DOHH2 (cell line): ENCODE measurements around the gene CFAP46.

Source experiments
- H3F3A ChIP-seq: fragments of 200-600 bp; sonication (generic), shearing (Covaris generic); 2 replicates; pipeline ENCODE4 v1.6.0; 2016; ENCODE audit warnings: antibody characterized with exemption, mild to moderate bottlenecking; ENCODE audit not compliant: control insufficient read depth, insufficient read depth
- H3K27ac ChIP-seq: fragments of 200-600 bp; sonication (generic); 2 replicates; pipeline ENCODE4 v1.5.1; 2014; ENCODE audit warnings: low read depth, mild to moderate bottlenecking, low read length, moderate library complexity
- H3K27me3 ChIP-seq: fragments of 200-600 bp; sonication (generic); 2 replicates; pipeline ENCODE4 v1.6.1; 2014; ENCODE audit warnings: mild to moderate bottlenecking, low read length, mixed read lengths; ENCODE audit not compliant: control insufficient read depth
- H3K36me3 ChIP-seq: fragments of 200-600 bp; sonication (generic); 2 replicates; pipeline ENCODE4 v1.6.1; 2014; ENCODE audit warnings: mild to moderate bottlenecking, low read length, moderate library complexity, mixed read lengths; ENCODE audit not compliant: control insufficient read depth
- H3K4me1 ChIP-seq: fragments of 200-600 bp; sonication (generic); 2 replicates; pipeline ENCODE4 v1.6.1; 2014; ENCODE audit warnings: mild to moderate bottlenecking, low read length, mixed read lengths; ENCODE audit not compliant: control insufficient read depth
- H3K4me2 ChIP-seq: fragments of 200-600 bp; sonication (generic); 2 replicates; pipeline ENCODE4 v1.6.0; 2014; ENCODE audit warnings: mild to moderate bottlenecking, low read length, moderate library complexity
- H3K4me3 ChIP-seq: fragments of 200-600 bp; sonication (generic); 2 replicates; pipeline ENCODE4 v1.5.1; 2014; ENCODE audit warnings: mild to moderate bottlenecking, low read length, mixed read lengths
- H3K79me2 ChIP-seq: fragments of 200-600 bp; sonication (generic); 2 replicates; pipeline ENCODE4 v1.6.1; 2014; ENCODE audit warnings: mild to moderate bottlenecking, low read length, mixed read lengths; ENCODE audit not compliant: control insufficient read depth
- H3K9me2 ChIP-seq: fragments of 200-600 bp; sonication (generic); replicated peaks from 2 replicates; pipeline ENCODE4 v1.6.1; 2014; ENCODE audit warnings: mild to moderate bottlenecking, low read length, mixed read lengths; ENCODE audit not compliant: control insufficient read depth
- H3K9me3 ChIP-seq: fragments of 200-600 bp; sonication (generic); 2 replicates; pipeline ENCODE4 v1.6.1; 2014; ENCODE audit warnings: antibody characterized with exemption, low read length, mixed read lengths; ENCODE audit not compliant: control insufficient read depth, insufficient read depth
- H4K20me1 ChIP-seq: fragments of 200-600 bp; sonication (generic); 2 replicates; pipeline ENCODE4 v1.6.0; 2014; ENCODE audit warnings: low read depth, mild to moderate bottlenecking, antibody characterized with exemption, low read length, moderate library complexity; ENCODE audit not compliant: control insufficient read depth, insufficient read depth
- EZH2phosphoT487 ChIP-seq: fragments of 200-600 bp; sonication (generic); IDR thresholded peaks from 2 replicates; pipeline ENCODE4 v1.6.1; 2017; ENCODE audit warnings: borderline replicate concordance, mild to moderate bottlenecking, antibody characterized with exemption, low read length, moderate library complexity, mixed read lengths
- TF ChIP-seq, protein P1 (sequence below): fragments of 200-600 bp; sonication (generic); IDR thresholded peaks from one replicate; pipeline ENCODE4 v1.5.1; 2014; ENCODE audit warnings: antibody characterized with exemption, mild to moderate bottlenecking, low read depth, low read length; ENCODE audit not compliant: poor library complexity, severe bottlenecking

Gene CFAP46

DNA sequence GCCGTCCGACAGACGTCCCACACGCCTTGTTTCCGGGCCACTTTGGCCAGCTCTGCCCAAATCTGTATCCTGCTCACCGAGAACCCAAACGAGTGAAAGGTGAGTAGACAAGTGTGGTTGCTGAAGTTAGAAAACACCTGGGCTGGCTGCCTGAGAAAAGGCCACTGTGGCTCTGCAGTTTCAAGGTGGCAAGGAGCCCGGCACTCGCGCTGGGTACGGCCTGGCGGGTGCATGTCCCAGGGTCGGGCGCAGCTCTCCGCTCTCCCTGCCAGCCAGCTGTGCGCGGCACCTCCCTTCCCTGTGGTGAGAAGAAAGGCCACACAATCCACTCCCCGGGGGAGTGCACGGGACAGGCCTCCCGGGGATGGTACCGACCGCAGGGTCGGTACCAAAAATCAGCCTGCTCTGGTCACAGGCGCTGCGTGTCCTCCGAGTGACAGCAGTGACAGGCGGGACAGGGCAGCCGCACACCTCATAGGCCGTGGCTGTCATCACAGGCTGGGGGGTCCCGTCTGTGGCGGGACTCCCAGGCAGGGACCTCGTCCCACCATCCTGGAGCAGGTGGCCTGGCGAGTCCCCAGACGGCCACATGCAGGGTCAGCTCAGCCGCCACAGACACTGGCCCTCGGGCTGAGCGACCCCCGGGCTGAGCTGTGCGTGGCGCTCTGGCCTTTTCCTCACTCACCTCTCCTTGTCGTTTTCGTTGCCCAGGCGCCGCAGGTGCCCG is 22.8 kb downstream of the CFAP46 start:
- Histone ChIP-seq H3K36me3 (no peaks in the 10 kb centered on the region), H3F3A (no peaks in the 10 kb centered on the region), H3K27me3 (no peaks in the 10 kb centered on the region), H3K4me2 (no peak overlapping the region), H4K20me1 (no peaks in the 10 kb centered on the region), H3K79me2 (no peaks in the 10 kb centered on the region), H3K9me2 (no peaks in the 10 kb centered on the region), H3K4me3 (no peak overlapping the region), H3K9me3 (peaks cover 4% of the 10 kb centered on the region; the same call in 1 of the 2 replicates), H3K27ac (no peak overlapping the region), H3K4me1 (peaks cover 6% of the 10 kb centered on the region)
- TF ChIP-seq, protein P1, sequence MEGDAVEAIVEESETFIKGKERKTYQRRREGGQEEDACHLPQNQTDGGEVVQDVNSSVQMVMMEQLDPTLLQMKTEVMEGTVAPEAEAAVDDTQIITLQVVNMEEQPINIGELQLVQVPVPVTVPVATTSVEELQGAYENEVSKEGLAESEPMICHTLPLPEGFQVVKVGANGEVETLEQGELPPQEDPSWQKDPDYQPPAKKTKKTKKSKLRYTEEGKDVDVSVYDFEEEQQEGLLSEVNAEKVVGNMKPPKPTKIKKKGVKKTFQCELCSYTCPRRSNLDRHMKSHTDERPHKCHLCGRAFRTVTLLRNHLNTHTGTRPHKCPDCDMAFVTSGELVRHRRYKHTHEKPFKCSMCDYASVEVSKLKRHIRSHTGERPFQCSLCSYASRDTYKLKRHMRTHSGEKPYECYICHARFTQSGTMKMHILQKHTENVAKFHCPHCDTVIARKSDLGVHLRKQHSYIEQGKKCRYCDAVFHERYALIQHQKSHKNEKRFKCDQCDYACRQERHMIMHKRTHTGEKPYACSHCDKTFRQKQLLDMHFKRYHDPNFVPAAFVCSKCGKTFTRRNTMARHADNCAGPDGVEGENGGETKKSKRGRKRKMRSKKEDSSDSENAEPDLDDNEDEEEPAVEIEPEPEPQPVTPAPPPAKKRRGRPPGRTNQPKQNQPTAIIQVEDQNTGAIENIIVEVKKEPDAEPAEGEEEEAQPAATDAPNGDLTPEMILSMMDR: no peak
- TF ChIP-seq EZH2phosphoT487: no peak

DNA sequence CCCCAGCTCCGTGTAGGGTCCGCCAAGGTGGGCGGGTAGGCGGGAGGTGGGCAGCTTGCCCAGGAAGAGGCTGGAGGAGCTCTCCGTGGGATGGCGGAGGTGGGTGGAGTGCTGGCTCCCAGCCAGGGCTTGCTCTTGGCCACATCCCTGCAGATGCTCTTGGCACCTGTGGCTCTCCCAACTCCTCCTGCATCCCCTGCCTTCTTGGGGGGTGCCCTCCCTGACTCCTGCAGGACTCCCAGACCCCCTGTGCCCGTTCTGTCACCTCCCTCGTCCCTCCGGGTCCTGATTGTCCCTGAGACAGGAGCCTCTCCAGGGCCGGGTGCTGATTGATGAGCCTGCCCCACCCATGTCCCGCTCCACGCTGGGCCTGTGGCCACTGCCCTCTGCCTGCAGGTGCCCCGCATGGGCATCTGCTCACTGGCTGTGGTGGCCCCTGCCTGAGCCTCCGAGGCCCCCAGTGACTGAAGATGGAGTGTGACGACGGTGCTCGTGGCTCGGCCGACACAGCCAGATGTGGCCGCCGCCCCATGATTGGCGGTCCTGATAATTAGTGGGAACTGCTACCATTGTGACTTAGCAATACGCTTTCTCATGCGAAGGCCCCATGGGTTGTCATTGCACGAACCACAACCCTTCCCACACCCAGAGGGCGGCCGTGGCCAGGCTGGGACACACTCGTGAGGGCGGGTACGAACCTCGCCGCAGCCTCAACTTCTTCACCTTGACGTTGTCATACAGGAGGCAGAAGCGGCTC is 23.6 kb downstream of the CFAP46 start:
- TF ChIP-seq, protein P1: no peak
- TF ChIP-seq EZH2phosphoT487: no peak
- H3K27me3 ChIP-seq: no peaks in the 10 kb centered on the region
- no peak overlapping the region for H3K27ac ChIP-seq
- H3K79me2 ChIP-seq: no peaks in the 10 kb centered on the region
- H4K20me1 ChIP-seq: no peaks in the 10 kb centered on the region
- H3F3A ChIP-seq: no peaks in the 10 kb centered on the region
- H3K9me3 ChIP-seq: peaks cover 4% of the 10 kb centered on the region; the same call in 1 of the 2 replicates
- H3K4me3 ChIP-seq: no peak overlapping the region
- peaks cover 6% of the 10 kb centered on the region for H3K4me1 ChIP-seq
- H3K36me3 ChIP-seq: no peaks in the 10 kb centered on the region
- no peaks in the 10 kb centered on the region for H3K9me2 ChIP-seq
- H3K4me2 ChIP-seq: no peak overlapping the region

DNA sequence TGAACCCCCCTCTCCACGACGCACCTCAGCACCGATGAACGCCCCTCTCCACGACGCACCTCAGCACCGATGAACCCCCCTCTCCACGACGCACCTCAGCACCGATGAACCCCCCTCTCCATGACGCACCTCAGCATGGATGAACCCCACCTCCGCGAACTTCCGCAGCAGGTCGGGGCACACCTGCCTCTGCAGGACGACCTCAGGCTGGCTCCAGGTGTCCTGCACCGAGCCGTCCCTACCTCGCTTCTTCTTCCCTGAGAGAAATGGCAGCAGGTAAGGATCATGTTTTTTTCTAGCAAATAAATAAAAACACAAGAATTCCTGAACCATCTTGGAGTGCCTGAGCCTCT is 24.1 kb downstream of the CFAP46 start:
- TF ChIP-seq, protein P1: no peak
- no peak for TF ChIP-seq EZH2phosphoT487

More for the DNA sequence above, 24.1 kb downstream of the CFAP46 start:
- Histone ChIP-seq H3F3A (no peaks in the 10 kb centered on the region), H3K9me3 (peaks cover 4% of the 10 kb centered on the region; the same call in 1 of the 2 replicates), H3K79me2 (no peaks in the 10 kb centered on the region), H4K20me1 (no peaks in the 10 kb centered on the region), H3K9me2 (no peaks in the 10 kb centered on the region), H3K4me2 (no peak overlapping the region), H3K36me3 (no peaks in the 10 kb centered on the region), H3K4me1 (peaks cover 6% of the 10 kb centered on the region), H3K27me3 (no peaks in the 10 kb centered on the region), H3K27ac (no peak overlapping the region), H3K4me3 (no peak overlapping the region)
